Subcutaneous abdominal adipose tissue (tissue), 5 donors: ENCODE measurements around the gene TNFRSF19.

Experiments used
- H3K27ac ChIP-seq: one replicate; pipeline ENCODE4 v1.7.0; 2013; ENCODE audit warnings: low read depth, mild to moderate bottlenecking, inconsistent platforms, low read length, moderate library complexity
- H3K27me3 ChIP-seq, 5 donors: one replicate each; pipeline ENCODE4 v1.7.0; 2013; ENCODE audit warnings: low read length in 5 of 5, inconsistent platforms in 1 of 5; ENCODE audit not compliant: control insufficient read depth in 5 of 5, insufficient read depth in 4 of 5
- H3K36me3 ChIP-seq, 5 donors: one replicate each; pipeline ENCODE4 v1.7.0; 2013; ENCODE audit warnings: low read length in 5 of 5; ENCODE audit not compliant: control insufficient read depth in 5 of 5, insufficient read depth in 5 of 5
- H3K4me1 ChIP-seq, 5 donors: one replicate each; pipeline ENCODE4 v1.7.0; 2013; ENCODE audit warnings: low read length in 5 of 5, mild to moderate bottlenecking in 3 of 5, moderate library complexity in 1 of 5; ENCODE audit not compliant: control insufficient read depth in 5 of 5, insufficient read depth in 5 of 5
- H3K4me3 ChIP-seq, 5 donors: one replicate each; pipeline ENCODE4 v1.7.0; 2013; ENCODE audit warnings: low read length in 5 of 5, low read depth in 1 of 5
- H3K9ac ChIP-seq, 5 donors: one replicate each; pipeline ENCODE4 v1.7.0; 2013; ENCODE audit warnings: low read length in 5 of 5, mild to moderate bottlenecking in 4 of 5, moderate library complexity in 3 of 5
- H3K9me3 ChIP-seq, 5 donors: one replicate each; pipeline ENCODE4 v1.7.0; 2013; ENCODE audit warnings: low read length in 5 of 5; ENCODE audit not compliant: control insufficient read depth in 5 of 5
- donor health status: healthy.
- donor health status: healthy.
- donor health status: healthy.
- donor health status: healthy.
- donor health status: healthy.

The TNFRSF19 gene

GRCh38 chr13:23551213-23552008 lies 18.8 kb upstream of the TNFRSF19 start:
- Histone ChIP-seq H3K9me3 (no peaks in the 10 kb centered on the region), H3K4me3 (no peak overlapping the region), H3K36me3 (no peaks in the 10 kb centered on the region), H3K4me1 (peaks cover 2 to 9% (median 8%) of the 10 kb centered on the region in 5 donors), H3K27ac (no peak overlapping the region), H3K9ac (no peak overlapping the region), H3K27me3 (peaks cover 0 to 12% (median 5%) of the 10 kb centered on the region in 5 donors)

GRCh38 chr13:23552171-23552570 lies 18.0 kb upstream of the TNFRSF19 start:
- Histone ChIP-seq H3K27ac (no peak overlapping the region), H3K36me3 (no peaks in the 10 kb centered on the region)

GRCh38 chr13:23552661-23553060 lies 17.6 kb upstream of the TNFRSF19 start:
- no peak overlapping the region for H3K27ac ChIP-seq
- H3K9ac ChIP-seq: no peak overlapping the region
- H3K9me3 ChIP-seq: no peaks in the 10 kb centered on the region
- H3K4me3 ChIP-seq: no peak overlapping the region
- no peaks in the 10 kb centered on the region for H3K36me3 ChIP-seq
- no peaks in the 10 kb centered on the region for H3K4me1 ChIP-seq
- peaks cover 0 to 16% (median 8%) of the 10 kb centered on the region in 5 donors for H3K27me3 ChIP-seq

More at GRCh38 chr13:23552171-23552570, 18.0 kb upstream of the TNFRSF19 start:
- Histone ChIP-seq H3K4me1 (peaks cover 2 to 5% (median 3%) of the 10 kb centered on the region in 5 donors), H3K9ac (no peak overlapping the region), H3K4me3 (no peak overlapping the region), H3K9me3 (no peaks in the 10 kb centered on the region), H3K27me3 (peaks cover 0 to 14% (median 5%) of the 10 kb centered on the region in 5 donors)

- Histone ChIP-seq H3K27me3 (peaks cover 0 to 18% (median 10%) of the 10 kb centered on the region in 5 donors), H3K9ac (no peak overlapping the region), H3K4me3 (no peak overlapping the region), H3K27ac (no peak overlapping the region), H3K4me1 (peaks cover 0 to 4% (median 0%) of the 10 kb centered on the region in 5 donors), H3K9me3 (no peaks in the 10 kb centered on the region), H3K36me3 (no peaks in the 10 kb centered on the region)
Measured at GRCh38 chr13:23554000-23554399, 16.2 kb upstream of the TNFRSF19 start.

GRCh38 chr13:23557043-23557442 lies 13.2 kb upstream of the TNFRSF19 start:
- Histone ChIP-seq H3K9ac (no peak overlapping the region), H3K4me1 (peaks cover 0 to 7% (median 2%) of the 10 kb centered on the region in 5 donors), H3K9me3 (no peaks in the 10 kb centered on the region), H3K27me3 (peaks cover 0 to 18% (median 10%) of the 10 kb centered on the region in 5 donors), H3K36me3 (no peaks in the 10 kb centered on the region), H3K27ac (no peak overlapping the region), H3K4me3 (no peak overlapping the region)

- H3K27me3 ChIP-seq: peaks cover 0 to 18% (median 10%) of the 10 kb centered on the region in 5 donors
- H3K36me3 ChIP-seq: no peaks in the 10 kb centered on the region
- H3K9me3 ChIP-seq: no peaks in the 10 kb centered on the region
- no peak overlapping the region for H3K4me3 ChIP-seq
- no peak overlapping the region for H3K27ac ChIP-seq
- H3K9ac ChIP-seq: no peak overlapping the region
- peaks cover 0 to 7% (median 2%) of the 10 kb centered on the region in 5 donors for H3K4me1 ChIP-seq
Measured at GRCh38 chr13:23557733-23558132, 12.5 kb upstream of the TNFRSF19 start.

- Histone ChIP-seq H3K36me3 (no peaks in the 10 kb centered on the region), H3K27ac (no peak overlapping the region), H3K9ac (peak overlapping the region in 1 of 5 donors; percentile 11), H3K4me3 (peak overlapping the region in 1 of 5 donors; percentile 11), H3K9me3 (no peaks in the 10 kb centered on the region), H3K4me1 (peaks cover 0 to 7% (median 2%) of the 10 kb centered on the region in 5 donors), H3K27me3 (peaks cover 0 to 21% (median 9%) of the 10 kb centered on the region in 5 donors)
Measured at GRCh38 chr13:23558675-23559536, 11.3 kb upstream of the TNFRSF19 start.

- H3K36me3 ChIP-seq: no peaks in the 10 kb centered on the region
- H3K9me3 ChIP-seq: no peaks in the 10 kb centered on the region
- H3K27ac ChIP-seq: no peak overlapping the region
- no peak overlapping the region for H3K9ac ChIP-seq
- no peak overlapping the region for H3K4me3 ChIP-seq
- peaks cover 0 to 10% (median 4%) of the 10 kb centered on the region in 5 donors for H3K27me3 ChIP-seq
- H3K4me1 ChIP-seq: peaks cover 0 to 7% (median 2%) of the 10 kb centered on the region in 5 donors
Measured at GRCh38 chr13:23560571-23561089, 9.6 kb upstream of the TNFRSF19 start.

GRCh38 chr13:23561261-23561660 lies 9.0 kb upstream of the TNFRSF19 start:
- Histone ChIP-seq H3K9ac (no peak overlapping the region), H3K4me1 (peaks cover 0 to 7% (median 2%) of the 10 kb centered on the region in 5 donors), H3K27ac (no peak overlapping the region), H3K36me3 (no peaks in the 10 kb centered on the region), H3K27me3 (peaks cover 0 to 10% (median 7%) of the 10 kb centered on the region in 5 donors), H3K4me3 (no peak overlapping the region), H3K9me3 (no peaks in the 10 kb centered on the region)
